ENCODE results near the gene TGM3.

TGM3 gene

DNA sequence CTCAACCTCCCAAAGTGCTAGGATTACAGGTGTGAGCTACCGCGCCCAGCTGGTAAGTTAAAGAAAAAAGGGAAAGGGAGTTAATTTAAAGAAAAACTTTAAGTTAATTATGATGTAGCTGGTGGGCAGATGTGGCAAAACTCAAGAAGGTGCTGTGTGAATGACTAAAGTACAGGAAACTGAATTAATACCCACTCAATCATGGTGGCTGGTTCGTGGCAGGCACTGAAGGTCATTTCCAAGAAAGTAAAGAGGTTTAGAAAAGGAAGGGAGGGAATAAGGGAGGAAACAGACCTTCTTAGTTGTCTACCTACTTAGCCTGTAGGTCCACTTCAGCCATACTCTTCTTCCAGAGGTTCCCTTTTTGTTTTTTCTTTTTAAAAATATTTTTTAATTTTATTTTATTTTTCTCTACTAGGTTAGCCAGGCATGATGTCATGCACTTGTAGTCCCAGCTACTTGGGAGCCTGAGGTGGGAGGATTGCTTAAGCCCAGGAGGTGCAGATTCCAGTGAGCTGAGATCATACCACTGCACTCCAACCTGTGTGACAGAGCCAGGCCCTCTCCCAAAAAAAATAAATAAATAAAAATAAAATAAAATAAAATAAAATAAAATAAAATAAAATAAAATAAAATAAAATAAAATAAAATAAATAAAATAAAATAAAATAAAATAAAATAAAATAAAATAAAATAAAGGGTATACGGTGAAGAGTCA lies 11.9 kb upstream of the TGM3 start:
- in situ Hi-C loops (cut with HindIII; ENCODE audit: low sequenced_read_pairs) = no loop called here

- in situ Hi-C loops (cut with HindIII; ENCODE audit: low sequenced_read_pairs) = no loop called here
Observed at GRCh38 chr20:2285193-2285592, 10.6 kb upstream of the TGM3 start.

- in situ Hi-C loops (cut with HindIII; ENCODE audit: low sequenced_read_pairs) = no loop called here
Observed at GRCh38 chr20:2285613-2286012, 10.2 kb upstream of the TGM3 start.

GRCh38 chr20:2287504-2287903 lies 8.3 kb upstream of the TGM3 start:
- in situ Hi-C loops (cut with HindIII; ENCODE audit: low sequenced_read_pairs) = no loop called here

DNA sequence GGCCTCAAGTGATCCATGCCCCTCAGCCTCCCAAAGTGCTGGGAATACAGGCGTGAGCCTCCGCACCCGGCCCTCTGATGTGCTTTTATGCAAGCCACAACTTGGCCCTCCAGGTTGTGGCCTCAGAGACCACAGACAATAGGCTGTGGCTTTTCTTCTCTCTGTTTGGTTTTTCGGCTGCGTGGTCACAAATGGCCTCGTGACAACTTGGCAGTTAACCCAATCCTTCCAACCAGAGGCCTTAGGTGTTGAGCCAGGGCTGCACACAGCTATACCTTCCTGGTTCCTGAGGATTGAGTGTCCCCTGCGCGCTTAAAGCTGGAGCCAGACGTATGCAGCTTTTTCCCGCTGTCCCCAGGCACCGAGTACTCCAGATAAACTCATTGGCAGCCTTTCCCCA lies 6.3 kb upstream of the TGM3 start:
- in situ Hi-C loops (cut with HindIII; ENCODE audit: low sequenced_read_pairs) = no loop called here

GRCh38 chr20:2290486-2290885 lies 5.3 kb upstream of the TGM3 start:
- in situ Hi-C loops (cut with HindIII; ENCODE audit: low sequenced_read_pairs) = no loop called here

GRCh38 chr20:2292416-2293110 lies 3.2 kb upstream of the TGM3 start:
- in situ Hi-C loops (cut with HindIII; ENCODE audit: low sequenced_read_pairs) = no loop called here

GRCh38 chr20:2293486-2293885 lies 2.3 kb upstream of the TGM3 start:
- in situ Hi-C loops (cut with HindIII; ENCODE audit: low sequenced_read_pairs) = no loop called here

DNA sequence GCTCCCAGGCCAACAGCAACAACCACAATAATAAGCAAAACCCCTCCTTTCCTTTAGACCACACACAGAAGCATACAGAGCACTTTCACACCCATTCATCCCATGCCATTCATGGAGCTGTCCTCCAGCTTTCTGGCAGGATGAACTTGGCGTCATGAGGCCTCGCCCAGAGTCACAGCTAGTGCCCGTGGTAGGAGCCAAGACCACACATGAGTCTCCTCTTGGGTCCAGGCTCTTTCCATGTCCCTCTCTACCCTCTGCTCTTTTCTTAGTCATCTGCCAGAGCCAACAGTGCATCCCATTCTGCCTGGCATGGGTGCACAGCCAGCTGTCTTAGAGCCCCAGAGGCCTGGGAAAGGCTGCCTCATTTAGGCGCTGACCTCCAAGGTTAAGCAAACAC lies 1.8 kb upstream of the TGM3 start:
- in situ Hi-C loops (cut with HindIII; ENCODE audit: low sequenced_read_pairs) = no loop called here

DNA sequence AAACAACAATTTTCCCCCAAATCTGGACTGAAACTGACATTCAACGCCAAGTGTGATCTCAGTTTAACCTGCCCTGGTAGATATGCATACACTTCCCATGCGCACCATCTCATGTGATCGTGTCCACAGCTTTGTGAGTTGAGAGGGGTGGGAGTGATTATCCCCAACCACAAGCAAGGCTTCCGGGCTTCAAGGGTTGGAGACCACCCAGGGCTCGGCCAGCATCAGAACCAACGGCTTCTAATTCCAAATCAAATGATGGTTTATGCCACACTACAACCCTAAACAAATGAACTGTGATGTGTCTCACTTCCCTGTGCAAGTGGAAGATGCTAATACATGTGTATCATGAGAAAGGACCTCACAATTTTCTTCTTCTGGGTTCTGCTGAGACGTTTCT lies 515 bp upstream of the TGM3 start:
- in situ Hi-C loops (cut with HindIII; ENCODE audit: low sequenced_read_pairs) = no loop called here

- in situ Hi-C loops (cut with HindIII; ENCODE audit: low sequenced_read_pairs) = no loop called here
Observed at GRCh38 chr20:2296524-2297356, 939 bp downstream of the TGM3 start.

- in situ Hi-C loops (cut with HindIII; ENCODE audit: low sequenced_read_pairs) = no loop called here
Observed at GRCh38 chr20:2297357-2297728, 1.5 kb downstream of the TGM3 start.

- in situ Hi-C loops (cut with HindIII; ENCODE audit: low sequenced_read_pairs) = no loop called here
Observed at GRCh38 chr20:2298116-2298515, 2.3 kb downstream of the TGM3 start.

GRCh38 chr20:2298701-2299100 lies 2.9 kb downstream of the TGM3 start:
- in situ Hi-C loops (cut with HindIII; ENCODE audit: low sequenced_read_pairs) = no loop called here

- in situ Hi-C loops (cut with HindIII; ENCODE audit: low sequenced_read_pairs) = no loop called here
Observed at GRCh38 chr20:2299301-2299700, 3.5 kb downstream of the TGM3 start.

- in situ Hi-C loops (cut with HindIII; ENCODE audit: low sequenced_read_pairs) = no loop called here
Observed at GRCh38 chr20:2300002-2300401, 4.2 kb downstream of the TGM3 start.

GRCh38 chr20:2300420-2300819 lies 4.6 kb downstream of the TGM3 start:
- in situ Hi-C loops (cut with HindIII; ENCODE audit: low sequenced_read_pairs) = no loop called here

- in situ Hi-C loops (cut with HindIII; ENCODE audit: low sequenced_read_pairs) = no loop called here
Observed at GRCh38 chr20:2301164-2301622, 5.4 kb downstream of the TGM3 start.

GRCh38 chr20:2302384-2303060 lies 6.7 kb downstream of the TGM3 start:
- in situ Hi-C loops (cut with HindIII; ENCODE audit: low sequenced_read_pairs) = no loop called here

DNA sequence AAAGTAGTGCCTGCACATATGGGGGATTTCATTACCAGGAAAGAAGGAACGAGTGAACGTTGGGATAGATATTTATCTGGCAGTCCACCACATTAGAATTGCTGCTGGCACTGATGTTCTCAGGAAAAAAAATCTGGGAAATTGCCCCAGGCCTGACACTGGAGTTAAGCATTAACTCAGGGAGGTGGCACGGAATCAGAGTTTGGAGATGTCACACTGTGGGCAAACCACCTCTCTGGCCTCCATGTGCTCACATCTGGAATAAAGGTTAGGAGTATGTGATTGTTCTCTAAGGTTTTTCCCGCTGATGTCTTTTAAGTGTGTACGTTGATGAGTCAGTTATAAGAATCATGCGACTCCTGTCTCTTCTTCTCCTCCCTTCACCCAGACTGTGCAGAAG lies 7.9 kb downstream of the TGM3 start:
- in situ Hi-C loops (cut with HindIII; ENCODE audit: low sequenced_read_pairs) = no loop called here

DNA sequence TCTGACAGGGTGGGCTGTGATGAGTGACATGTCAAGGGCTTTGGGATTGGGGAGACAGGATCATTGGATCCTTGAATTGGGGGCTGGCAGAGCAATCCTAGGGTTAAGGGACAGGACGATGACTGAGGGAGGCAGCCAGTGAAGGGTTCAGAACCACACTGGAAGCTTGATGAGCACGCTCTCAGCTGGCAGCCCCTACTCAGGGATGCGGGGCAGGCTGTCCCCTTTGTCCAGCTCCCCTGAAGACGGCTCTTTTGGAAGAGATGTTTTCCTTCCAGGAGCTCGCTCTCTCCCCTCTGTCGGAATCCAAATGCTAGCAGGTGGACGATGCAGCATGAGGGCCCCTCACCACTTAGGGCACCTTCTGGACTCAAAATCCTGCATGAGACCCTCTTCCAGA lies 8.4 kb downstream of the TGM3 start:
- in situ Hi-C loops (cut with HindIII; ENCODE audit: low sequenced_read_pairs) = no loop called here
